ENCODE measurements around the gene APBB1IP.

The APBB1IP gene

GRCh38 chr10:26519803-26520202 is 81.7 kb downstream of the APBB1IP start:
- no peak overlapping the region for H3K4me3 ChIP-seq (ENCODE audit: low read depth, low read length)
- DNase-seq (ENCODE audit: low read depth): no peak
- TF ChIP-seq CTCF (conservative IDR thresholded peaks at IDR 0.05; ENCODE audit: low read depth, low read length): no peak

DNA sequence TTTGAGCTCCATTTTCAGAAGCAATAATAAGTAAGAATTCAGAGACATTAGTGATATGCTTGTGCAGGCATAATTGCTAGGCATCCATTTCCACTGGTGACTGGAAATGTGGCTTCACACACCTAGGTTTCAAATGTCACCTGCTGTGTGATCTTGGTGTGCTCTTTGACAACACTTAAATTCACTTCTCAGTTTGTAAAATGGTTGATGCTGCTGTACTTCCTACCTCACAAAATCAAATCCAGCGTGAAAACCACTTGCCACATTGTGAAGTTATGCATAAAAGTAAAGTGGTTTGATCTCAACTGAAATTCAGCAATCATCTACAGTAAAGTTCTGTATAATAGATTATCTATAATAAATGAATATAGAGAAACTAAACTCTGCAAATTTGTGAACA is 82.4 kb downstream of the APBB1IP start:
- TF ChIP-seq CTCF (conservative IDR thresholded peaks at IDR 0.05; ENCODE audit: low read depth, low read length): no peak
- no peak for DNase-seq (ENCODE audit: low read depth)
- no peak overlapping the region for H3K4me3 ChIP-seq (ENCODE audit: low read depth, low read length)

GRCh38 chr10:26524161-26524896 is 86.2 kb downstream of the APBB1IP start:
- no peak for TF ChIP-seq CTCF (conservative IDR thresholded peaks at IDR 0.05; ENCODE audit: low read depth, low read length)
- H3K4me3 ChIP-seq (ENCODE audit: low read depth, low read length): no peak overlapping the region
- DNase-seq (ENCODE audit: low read depth): no peak

- no peak for TF ChIP-seq CTCF (conservative IDR thresholded peaks at IDR 0.05; ENCODE audit: low read depth, low read length)
- H3K4me3 ChIP-seq (ENCODE audit: low read depth, low read length): no peak overlapping the region
- DNase-seq (ENCODE audit: low read depth): no peak
Measured at GRCh38 chr10:26525586-26525985, 87.4 kb downstream of the APBB1IP start.

DNA sequence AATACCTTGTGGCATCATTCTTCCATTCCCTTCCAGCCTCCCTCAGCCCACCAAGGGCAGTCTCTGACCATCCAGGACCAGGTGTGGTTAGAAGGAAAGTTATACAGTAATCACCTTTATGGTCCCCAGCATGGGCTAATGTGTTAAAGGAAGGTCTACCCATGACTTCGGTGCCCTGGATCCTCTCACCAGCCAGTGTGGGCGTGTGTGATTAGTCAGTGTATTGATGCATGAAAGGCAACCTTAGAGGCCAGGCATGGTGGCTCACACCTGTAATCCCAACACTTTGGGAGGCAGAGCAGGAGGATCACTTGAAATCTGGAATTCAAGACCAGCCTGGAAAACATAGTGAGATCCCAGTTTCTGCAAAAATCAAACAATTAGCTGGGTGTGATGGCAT is 88.9 kb downstream of the APBB1IP start:
- H3K4me3 ChIP-seq (ENCODE audit: low read depth, low read length): no peak overlapping the region
- no peak for TF ChIP-seq CTCF (conservative IDR thresholded peaks at IDR 0.05; ENCODE audit: low read depth, low read length)
- DNase-seq (ENCODE audit: low read depth): no peak

GRCh38 chr10:26528048-26528447 is 89.9 kb downstream of the APBB1IP start:
- TF ChIP-seq CTCF (conservative IDR thresholded peaks at IDR 0.05; ENCODE audit: low read depth, low read length): no peak
- no peak overlapping the region for H3K4me3 ChIP-seq (ENCODE audit: low read depth, low read length)
- no peak for DNase-seq (ENCODE audit: low read depth)

GRCh38 chr10:26528715-26529393 is 90.7 kb downstream of the APBB1IP start:
- no peak for DNase-seq (ENCODE audit: low read depth)
- no peak overlapping the region for H3K4me3 ChIP-seq (ENCODE audit: low read depth, low read length)
- TF ChIP-seq CTCF (conservative IDR thresholded peaks at IDR 0.05; ENCODE audit: low read depth, low read length): no peak

All from choroid plexus epithelial cell (primary cell).